GM12874 (cell line): ENCODE data around the gene G2E3.

Source experiments
- TF ChIP-seq, protein P1 (sequence below): IDR thresholded peaks from 2 replicates; pipeline ENCODE4 v1.5.1; 2011; ENCODE audit warnings: low read depth, mild to moderate bottlenecking, control low read depth, low read length, moderate library complexity; ENCODE audit not compliant: insufficient read depth

The G2E3 gene

DNA sequence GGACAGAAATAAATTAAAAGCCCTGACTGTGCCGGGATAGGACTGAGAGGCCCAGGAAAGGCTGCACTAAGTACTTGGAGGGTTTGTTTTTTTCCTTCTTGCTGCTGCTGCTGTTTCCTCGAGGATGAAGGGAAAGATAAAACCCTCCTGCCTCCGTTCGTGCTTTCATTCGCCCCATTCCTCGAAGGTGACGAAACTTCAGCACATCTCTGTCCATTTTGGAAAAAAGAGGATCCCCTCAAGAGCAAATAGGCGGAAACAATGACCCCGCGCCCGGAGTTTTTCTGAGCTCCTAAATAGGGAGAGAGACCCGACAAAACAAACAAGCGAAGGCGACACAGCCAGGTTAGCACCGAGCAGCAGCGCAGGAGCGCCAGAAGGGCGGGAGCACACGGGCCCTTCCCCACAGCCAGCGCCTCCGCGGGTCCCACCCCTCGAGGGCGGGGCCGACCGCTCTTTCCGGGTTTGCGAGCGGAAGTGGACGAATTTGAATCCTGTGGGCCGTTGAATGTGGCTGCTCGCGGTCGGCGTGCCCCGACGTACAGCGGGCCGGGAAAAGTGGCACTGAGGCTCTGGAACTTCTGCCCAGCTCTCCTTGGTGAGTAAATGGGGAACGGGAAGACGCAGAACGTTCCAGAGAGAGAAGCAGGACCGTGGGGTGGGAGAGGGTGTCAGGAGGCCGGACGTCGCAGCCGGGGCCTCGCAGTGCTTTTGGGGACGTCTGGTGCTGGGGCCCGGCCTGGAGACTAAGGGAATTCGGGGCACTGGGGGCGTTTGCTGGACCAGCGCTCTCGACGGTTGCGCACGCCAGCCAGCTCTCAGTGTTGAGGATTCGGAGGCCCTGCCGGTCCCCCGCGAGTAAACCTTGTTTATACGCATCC, at the start of gene G2E3:
Gene G2E3, plus strand, starts transcription at position 484 of the 881 bp plus-strand sequence. CDS start 21,922 bp downstream, outside the sequence.
- TF ChIP-seq, protein P1, sequence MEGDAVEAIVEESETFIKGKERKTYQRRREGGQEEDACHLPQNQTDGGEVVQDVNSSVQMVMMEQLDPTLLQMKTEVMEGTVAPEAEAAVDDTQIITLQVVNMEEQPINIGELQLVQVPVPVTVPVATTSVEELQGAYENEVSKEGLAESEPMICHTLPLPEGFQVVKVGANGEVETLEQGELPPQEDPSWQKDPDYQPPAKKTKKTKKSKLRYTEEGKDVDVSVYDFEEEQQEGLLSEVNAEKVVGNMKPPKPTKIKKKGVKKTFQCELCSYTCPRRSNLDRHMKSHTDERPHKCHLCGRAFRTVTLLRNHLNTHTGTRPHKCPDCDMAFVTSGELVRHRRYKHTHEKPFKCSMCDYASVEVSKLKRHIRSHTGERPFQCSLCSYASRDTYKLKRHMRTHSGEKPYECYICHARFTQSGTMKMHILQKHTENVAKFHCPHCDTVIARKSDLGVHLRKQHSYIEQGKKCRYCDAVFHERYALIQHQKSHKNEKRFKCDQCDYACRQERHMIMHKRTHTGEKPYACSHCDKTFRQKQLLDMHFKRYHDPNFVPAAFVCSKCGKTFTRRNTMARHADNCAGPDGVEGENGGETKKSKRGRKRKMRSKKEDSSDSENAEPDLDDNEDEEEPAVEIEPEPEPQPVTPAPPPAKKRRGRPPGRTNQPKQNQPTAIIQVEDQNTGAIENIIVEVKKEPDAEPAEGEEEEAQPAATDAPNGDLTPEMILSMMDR, result no peak

GRCh38 chr14:30517737-30518136, 41.2 kb upstream of the G2E3 start:
- TF ChIP-seq, protein P1, result no peak

GRCh38 chr14:30518867-30519560, 39.9 kb upstream of the G2E3 start:
- TF ChIP-seq, protein P1, result no peak

DNA sequence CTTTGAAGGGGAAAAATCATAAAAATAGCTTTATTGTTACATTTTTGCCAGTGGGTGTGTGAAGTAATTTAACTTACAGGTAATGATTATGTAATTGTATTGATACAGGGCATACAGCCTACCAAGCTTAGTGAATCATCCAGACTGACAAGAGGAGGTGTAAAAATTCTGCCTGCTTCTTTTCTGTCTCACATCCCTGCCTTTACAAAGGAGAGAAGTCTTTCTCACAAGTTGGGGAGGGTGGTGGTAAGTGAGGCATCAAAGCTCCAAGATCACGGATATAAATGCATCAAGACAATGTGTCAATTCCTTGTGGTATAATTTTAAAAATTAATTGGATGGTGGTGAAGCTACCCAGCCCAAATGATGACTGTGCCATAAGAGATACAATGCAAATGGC, 39.0 kb upstream of the G2E3 start:
- TF ChIP-seq, protein P1, result no peak

- TF ChIP-seq, protein P1, result no peak
These were observed 38.4 kb upstream of the G2E3 start for GRCh38 chr14:30520536-30520935.

DNA sequence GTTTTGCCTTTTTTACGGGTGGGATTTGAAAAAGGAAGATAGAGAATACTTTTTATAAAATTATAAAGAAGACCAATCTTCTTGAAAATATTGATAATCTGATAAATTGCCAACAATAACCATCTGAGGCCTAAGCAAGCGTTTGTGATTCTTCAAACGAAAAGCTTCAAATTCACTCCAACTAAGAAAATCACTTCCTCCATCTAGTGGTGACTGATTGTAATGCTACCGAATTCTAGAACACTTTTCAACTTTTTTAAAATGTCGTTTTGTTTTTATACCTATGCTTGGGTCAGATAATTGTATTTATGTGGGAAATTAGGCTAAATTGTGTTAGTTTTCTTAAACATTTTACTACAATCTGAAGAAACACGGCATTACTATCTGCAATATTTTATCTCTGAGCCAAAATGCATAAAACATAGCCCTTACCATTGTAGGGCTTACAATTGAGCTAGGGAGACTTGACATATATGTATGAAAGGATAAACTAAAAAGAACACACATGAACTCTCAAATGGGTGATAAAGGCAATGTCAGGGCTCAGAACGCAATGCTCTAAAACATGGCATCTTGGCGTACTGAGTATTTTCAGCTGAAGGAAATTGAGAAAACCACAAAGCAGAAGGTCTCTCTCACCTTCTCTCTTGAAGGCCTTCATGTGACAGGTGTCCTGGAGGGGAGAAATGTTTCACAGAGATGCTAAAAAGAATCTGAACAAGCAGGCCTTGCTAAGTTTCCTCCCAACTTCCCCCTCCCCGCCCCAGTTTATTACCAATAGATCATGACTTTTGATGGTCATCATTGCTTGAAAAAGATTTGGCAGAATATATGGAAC, 36.8 kb upstream of the G2E3 start:
- TF ChIP-seq, protein P1, result peak; percentile 61; the same call in 1 of the 2 replicates

DNA sequence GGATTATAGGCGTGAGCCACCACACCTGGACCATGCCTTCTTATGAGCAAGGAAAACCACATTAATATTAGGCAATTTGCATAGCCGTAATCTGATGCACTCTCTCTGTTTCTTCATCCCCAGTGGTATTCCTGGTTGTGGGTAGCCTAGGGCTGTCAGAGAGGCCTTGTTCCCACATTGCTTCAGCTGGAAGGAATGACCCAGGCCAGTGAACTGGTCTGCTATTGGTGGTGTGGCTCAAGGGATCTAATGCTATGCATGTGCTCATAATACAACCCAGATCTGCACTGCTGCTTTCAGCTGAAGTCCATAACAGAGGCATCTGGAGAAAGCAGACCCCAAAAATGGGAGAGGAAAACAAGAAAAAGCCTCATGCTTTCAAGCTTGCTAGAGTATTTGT, 33.1 kb upstream of the G2E3 start:
- TF ChIP-seq, protein P1, result no peak
